ENCODE data around the gene STK4. TPM values are rescaled to one million over a fixed set of nuclear protein-coding genes. Genes with fewer than 3 reads are reported as not detected.

STK4 gene
- total RNA-seq, 1 experiment from 2014 or later: 49.2 TPM

DNA sequence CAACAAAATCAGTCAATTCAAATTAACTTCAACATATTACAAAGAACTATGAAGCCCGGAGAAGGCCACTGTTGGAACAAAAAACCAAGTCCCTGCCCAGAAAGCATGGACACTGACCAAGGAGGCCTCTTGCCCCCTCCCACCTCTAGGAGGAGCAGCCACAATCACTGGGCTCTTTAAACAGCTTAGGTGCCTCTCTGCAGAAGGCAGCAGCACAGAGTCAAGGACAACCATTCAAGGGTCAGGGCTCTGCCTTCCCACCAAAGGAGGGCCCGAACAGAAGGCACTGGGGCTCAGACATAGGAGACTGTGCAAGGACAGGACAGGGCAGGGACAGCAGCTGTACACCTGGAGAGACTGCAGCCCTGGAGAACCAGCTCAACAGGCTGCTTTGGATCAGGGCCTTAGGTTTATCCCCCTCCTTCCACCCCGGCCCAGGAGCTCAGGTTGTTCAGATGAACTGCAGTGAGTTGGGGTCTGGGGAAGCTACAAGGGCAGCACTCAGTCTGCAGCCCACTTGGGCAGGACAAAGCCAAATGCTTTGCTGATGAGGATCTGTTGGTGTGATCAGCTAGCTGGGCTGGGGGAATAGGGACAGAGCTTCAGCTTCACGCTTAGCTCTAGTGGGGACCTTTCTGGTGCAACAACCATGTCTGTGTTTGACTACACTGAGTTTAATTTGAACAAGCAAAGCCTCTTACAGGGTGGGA, 23.9 kb upstream of the STK4 start:
- H3K36me3 ChIP-seq: peaks cover 59% of the 10 kb centered on the region
- no peak overlapping the region for H3K4me3 ChIP-seq
- no peaks in the 10 kb centered on the region for H3K9me3 ChIP-seq (replicated peaks)
- H3K27ac ChIP-seq: no peak overlapping the region
- H3K27me3 ChIP-seq: no peaks in the 10 kb centered on the region
- DNase-seq: no peak
- H3K4me1 ChIP-seq: no peaks in the 10 kb centered on the region

DNA sequence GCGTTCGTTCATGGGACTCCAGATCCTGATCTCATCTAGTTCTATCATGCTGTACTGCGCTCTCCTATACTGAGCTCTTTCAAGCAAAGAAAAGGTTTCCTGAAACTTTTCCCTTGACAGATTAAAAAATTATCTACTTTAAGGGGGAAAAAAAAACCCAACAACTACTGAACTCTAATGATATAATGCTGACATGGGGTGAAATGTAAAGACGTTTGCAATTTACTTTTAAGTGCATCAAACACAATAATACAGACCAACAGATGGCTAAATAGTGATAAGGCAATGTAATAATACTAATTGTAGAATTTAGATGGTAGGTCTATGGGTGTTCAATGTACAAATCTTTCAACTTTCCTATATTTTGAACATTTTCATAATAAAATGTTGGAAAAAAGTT, 22.5 kb upstream of the STK4 start:
- Histone ChIP-seq H3K36me3 (peaks cover 73% of the 10 kb centered on the region), H3K4me3 (no peak overlapping the region), H3K27me3 (no peaks in the 10 kb centered on the region), H3K9me3 (replicated peaks) (no peaks in the 10 kb centered on the region), H3K4me1 (no peaks in the 10 kb centered on the region), H3K27ac (no peak overlapping the region)
- no peak for DNase-seq

GRCh38 chr20:44945261-44945660, 21.1 kb upstream of the STK4 start:
- Histone ChIP-seq H3K27me3 (no peaks in the 10 kb centered on the region), H3K4me3 (no peak overlapping the region), H3K27ac (no peak overlapping the region), H3K36me3 (peaks cover 85% of the 10 kb centered on the region), H3K9me3 (replicated peaks) (no peaks in the 10 kb centered on the region), H3K4me1 (no peaks in the 10 kb centered on the region)
- no peak for DNase-seq

DNA sequence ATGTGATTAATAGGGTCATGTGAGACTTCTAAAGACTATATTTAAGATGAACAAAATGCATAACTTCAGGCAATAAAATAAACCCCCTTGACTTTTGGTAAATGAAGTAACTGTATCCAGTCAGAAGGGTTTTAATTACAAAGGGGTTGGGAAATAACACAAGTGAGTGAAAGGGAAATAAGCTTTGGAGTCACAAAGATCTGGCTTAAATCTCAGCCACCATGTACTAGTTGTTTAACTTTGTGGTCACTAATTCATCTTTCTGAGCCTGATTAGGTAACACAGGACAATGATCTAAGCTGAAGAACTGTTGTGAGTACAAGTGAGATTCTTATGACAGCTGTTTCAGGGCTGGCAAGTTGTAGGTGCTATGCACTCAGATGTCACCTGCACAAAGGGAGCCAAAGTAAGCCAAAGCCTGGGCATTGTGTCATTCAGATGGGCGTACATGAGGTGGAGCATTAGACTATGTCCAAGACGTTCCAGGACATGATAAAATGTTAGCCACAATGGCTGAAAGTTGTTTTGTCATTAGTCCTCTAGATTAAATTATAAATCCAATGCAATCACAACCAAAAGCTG, 19.9 kb upstream of the STK4 start:
- Histone ChIP-seq H3K27ac (no peak overlapping the region), H3K9me3 (replicated peaks) (no peaks in the 10 kb centered on the region), H3K4me1 (no peaks in the 10 kb centered on the region), H3K27me3 (no peaks in the 10 kb centered on the region), H3K36me3 (peaks cover 86% of the 10 kb centered on the region), H3K4me3 (no peak overlapping the region)
- DNase-seq: no peak

GRCh38 chr20:44948107-44948506, 18.2 kb upstream of the STK4 start:
- no peak overlapping the region for H3K4me3 ChIP-seq
- H3K9me3 ChIP-seq (replicated peaks): no peaks in the 10 kb centered on the region
- no peaks in the 10 kb centered on the region for H3K4me1 ChIP-seq
- H3K27me3 ChIP-seq: no peaks in the 10 kb centered on the region
- H3K36me3 ChIP-seq: peaks cover 88% of the 10 kb centered on the region
- DNase-seq: no peak
- no peak overlapping the region for H3K27ac ChIP-seq

GRCh38 chr20:44948513-44948912, 17.8 kb upstream of the STK4 start:
- no peak for DNase-seq
- H3K9me3 ChIP-seq (replicated peaks): no peaks in the 10 kb centered on the region
- peaks cover 89% of the 10 kb centered on the region for H3K36me3 ChIP-seq
- H3K4me3 ChIP-seq: no peak overlapping the region
- H3K4me1 ChIP-seq: no peaks in the 10 kb centered on the region
- no peaks in the 10 kb centered on the region for H3K27me3 ChIP-seq
- no peak overlapping the region for H3K27ac ChIP-seq

DNA sequence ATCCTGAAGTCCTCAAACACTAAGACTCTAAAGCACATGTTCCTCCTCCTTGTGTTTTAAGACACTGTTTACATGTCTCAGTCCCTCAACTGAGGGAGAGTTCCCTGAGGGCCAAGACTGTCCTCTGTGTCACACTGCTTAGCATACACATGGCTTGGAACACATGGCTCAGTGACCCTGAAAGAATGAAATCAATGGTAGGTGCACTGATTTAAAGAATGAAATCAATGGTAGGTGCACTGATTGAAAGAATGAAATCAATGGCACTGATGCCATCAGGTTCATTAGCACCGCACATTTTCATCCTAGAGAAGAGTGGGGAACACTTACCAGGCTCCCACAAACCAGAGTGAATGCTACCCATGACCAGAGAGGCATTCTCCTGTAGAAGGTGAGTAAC, 15.9 kb upstream of the STK4 start:
- H3K4me3 ChIP-seq: no peak overlapping the region
- DNase-seq: no peak
- H3K36me3 ChIP-seq: peaks cover 93% of the 10 kb centered on the region
- H3K27me3 ChIP-seq: no peaks in the 10 kb centered on the region
- H3K4me1 ChIP-seq: no peaks in the 10 kb centered on the region
- no peaks in the 10 kb centered on the region for H3K9me3 ChIP-seq (replicated peaks)
- H3K27ac ChIP-seq: no peak overlapping the region

DNA sequence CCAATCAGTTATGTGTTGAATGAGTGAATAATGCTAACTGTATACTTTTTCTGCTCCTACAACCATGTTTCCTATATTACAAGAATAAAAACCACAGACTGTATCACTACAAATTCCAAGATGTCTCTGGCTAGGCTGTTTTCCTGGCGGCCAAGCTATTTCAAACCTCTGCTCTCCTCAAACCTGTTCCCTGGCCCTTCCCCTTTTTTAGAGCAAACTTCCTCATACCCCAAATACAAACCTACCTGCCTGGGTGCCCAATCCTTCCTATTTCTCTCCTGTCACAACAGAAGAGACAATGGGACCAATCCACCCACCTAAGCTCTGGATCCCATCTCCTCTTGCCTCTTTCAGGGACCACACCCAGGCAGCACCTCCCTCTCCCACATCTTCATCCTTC, 13.6 kb upstream of the STK4 start:
- H3K4me1 ChIP-seq: no peaks in the 10 kb centered on the region
- DNase-seq: no peak
- H3K9me3 ChIP-seq (replicated peaks): no peaks in the 10 kb centered on the region
- peaks cover 83% of the 10 kb centered on the region for H3K36me3 ChIP-seq
- no peaks in the 10 kb centered on the region for H3K27me3 ChIP-seq
- H3K4me3 ChIP-seq: no peak overlapping the region
- H3K27ac ChIP-seq: no peak overlapping the region

DNA sequence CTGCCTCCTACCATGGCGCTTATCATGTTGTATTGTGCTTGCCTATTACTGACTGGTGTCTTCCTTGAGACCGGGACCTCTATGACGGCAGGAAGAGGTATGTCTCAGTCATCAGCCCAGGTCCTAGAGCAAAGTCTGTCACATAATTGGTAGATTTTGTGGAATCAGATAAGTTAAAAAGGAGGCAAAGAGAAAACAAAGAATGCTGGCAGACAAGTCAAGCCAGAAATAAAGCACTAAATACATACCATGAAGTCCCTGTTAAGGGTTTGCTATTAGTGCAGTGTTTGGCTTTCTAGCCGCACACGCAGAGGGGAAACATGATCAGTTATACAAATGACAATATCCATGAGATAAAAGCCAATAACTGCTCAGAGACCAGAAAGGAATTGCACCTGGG, 12.1 kb upstream of the STK4 start:
- H3K27ac ChIP-seq: no peak overlapping the region
- no peak overlapping the region for H3K4me3 ChIP-seq
- H3K9me3 ChIP-seq (replicated peaks): no peaks in the 10 kb centered on the region
- H3K36me3 ChIP-seq: peaks cover 76% of the 10 kb centered on the region
- H3K4me1 ChIP-seq: no peaks in the 10 kb centered on the region
- no peaks in the 10 kb centered on the region for H3K27me3 ChIP-seq
- no peak for DNase-seq

DNA sequence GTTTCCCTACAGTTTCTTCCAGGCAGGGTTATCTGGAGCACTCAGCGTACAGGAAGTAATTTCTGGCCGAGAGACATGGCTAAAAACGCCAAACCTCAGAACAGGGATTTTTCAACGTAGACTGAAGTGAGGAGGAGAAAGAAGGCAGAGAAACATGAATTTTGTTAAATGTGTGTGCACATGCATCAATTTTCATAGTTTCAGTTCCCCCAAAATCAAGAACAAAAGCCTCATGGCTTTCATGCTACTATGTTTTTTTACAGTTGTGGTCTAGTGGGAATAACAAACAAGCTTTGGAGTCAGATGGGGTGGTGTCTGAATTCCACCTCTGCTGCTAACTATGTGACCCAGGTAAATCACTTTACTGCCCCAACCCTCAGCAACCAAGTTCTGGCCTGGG, 11.0 kb upstream of the STK4 start:
- no peak for DNase-seq
- Histone ChIP-seq H3K27me3 (no peaks in the 10 kb centered on the region), H3K4me1 (no peaks in the 10 kb centered on the region), H3K4me3 (no peak overlapping the region), H3K27ac (no peak overlapping the region), H3K9me3 (replicated peaks) (no peaks in the 10 kb centered on the region), H3K36me3 (peaks cover 68% of the 10 kb centered on the region)

DNA sequence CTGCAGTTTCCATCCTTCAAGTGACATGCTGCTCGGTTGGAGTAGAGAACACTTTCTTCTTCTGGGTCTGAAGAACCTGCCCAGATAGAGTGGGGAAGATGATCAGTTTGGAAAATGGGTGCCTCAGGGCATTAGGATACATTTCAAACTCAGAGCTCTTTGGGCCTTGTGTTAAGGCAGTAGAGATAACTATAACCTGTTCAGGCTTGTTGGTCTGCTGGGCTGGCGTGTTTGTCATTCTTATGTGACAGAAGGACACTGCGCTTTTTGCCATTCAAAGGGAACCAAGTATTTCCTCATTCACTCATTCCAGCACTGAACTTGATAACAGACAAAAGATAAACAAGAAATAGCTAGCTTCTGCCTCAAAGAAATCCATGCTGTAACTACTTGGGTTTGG, 9.9 kb upstream of the STK4 start:
- Histone ChIP-seq H3K9me3 (replicated peaks) (no peaks in the 10 kb centered on the region), H3K27me3 (no peaks in the 10 kb centered on the region), H3K27ac (no peak overlapping the region), H3K36me3 (peaks cover 60% of the 10 kb centered on the region), H3K4me1 (peaks cover 6% of the 10 kb centered on the region), H3K4me3 (no peak overlapping the region)
- DNase-seq: no peak

GRCh38 chr20:44958276-44958675, 8.0 kb upstream of the STK4 start:
- H3K27ac ChIP-seq: no peak overlapping the region
- H3K4me3 ChIP-seq: no peak overlapping the region
- H3K9me3 ChIP-seq (replicated peaks): no peaks in the 10 kb centered on the region
- peaks cover 41% of the 10 kb centered on the region for H3K36me3 ChIP-seq
- DNase-seq: no peak
- H3K4me1 ChIP-seq: peaks cover 6% of the 10 kb centered on the region
- no peaks in the 10 kb centered on the region for H3K27me3 ChIP-seq

DNA sequence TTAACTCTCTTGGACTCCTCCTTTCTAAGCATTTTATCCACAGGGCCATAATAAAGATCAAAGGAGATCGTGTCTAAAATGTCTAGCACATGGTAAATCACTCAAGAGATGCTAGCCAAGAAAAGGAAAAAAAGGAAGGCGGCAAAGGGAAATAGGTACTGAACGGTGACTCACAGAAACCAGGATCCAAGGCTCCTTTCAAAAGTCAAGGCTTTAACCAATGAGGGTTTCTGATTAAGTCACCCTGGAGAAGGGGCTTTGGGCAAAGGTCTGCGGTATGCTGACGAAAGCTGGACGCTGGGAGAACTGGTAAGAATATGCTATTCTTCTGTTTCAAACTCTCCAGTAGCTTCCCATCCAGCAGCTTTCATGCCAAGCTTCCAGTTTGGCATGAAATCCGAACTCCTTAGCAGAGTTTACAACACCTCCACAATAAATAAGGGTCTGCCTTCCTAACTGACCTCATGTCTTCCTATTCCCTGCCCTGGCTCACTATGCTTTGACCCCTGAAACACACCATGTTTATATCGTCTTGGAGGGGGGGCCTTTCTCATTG, 7.2 kb upstream of the STK4 start:
- H3K4me3 ChIP-seq: peak overlapping the region; percentile 81
- no peaks in the 10 kb centered on the region for H3K27me3 ChIP-seq
- peak in 1 of 2 experiments; percentile 19 for DNase-seq
- H3K9me3 ChIP-seq (replicated peaks): no peaks in the 10 kb centered on the region
- H3K36me3 ChIP-seq: peaks cover 32% of the 10 kb centered on the region
- peaks cover 6% of the 10 kb centered on the region for H3K4me1 ChIP-seq
- H3K27ac ChIP-seq: no peak overlapping the region

GRCh38 chr20:44959638-44960102, 6.6 kb upstream of the STK4 start:
- H3K36me3 ChIP-seq: peaks cover 27% of the 10 kb centered on the region
- peaks cover 6% of the 10 kb centered on the region for H3K4me1 ChIP-seq
- peak overlapping the region; percentile 13; the same call in 1 of the 2 replicates for H3K27ac ChIP-seq
- no peaks in the 10 kb centered on the region for H3K9me3 ChIP-seq (replicated peaks)
- DNase-seq: peak; percentile 23 to 49
- H3K4me3 ChIP-seq: peak overlapping the region; percentile 81
- no peaks in the 10 kb centered on the region for H3K27me3 ChIP-seq

DNA sequence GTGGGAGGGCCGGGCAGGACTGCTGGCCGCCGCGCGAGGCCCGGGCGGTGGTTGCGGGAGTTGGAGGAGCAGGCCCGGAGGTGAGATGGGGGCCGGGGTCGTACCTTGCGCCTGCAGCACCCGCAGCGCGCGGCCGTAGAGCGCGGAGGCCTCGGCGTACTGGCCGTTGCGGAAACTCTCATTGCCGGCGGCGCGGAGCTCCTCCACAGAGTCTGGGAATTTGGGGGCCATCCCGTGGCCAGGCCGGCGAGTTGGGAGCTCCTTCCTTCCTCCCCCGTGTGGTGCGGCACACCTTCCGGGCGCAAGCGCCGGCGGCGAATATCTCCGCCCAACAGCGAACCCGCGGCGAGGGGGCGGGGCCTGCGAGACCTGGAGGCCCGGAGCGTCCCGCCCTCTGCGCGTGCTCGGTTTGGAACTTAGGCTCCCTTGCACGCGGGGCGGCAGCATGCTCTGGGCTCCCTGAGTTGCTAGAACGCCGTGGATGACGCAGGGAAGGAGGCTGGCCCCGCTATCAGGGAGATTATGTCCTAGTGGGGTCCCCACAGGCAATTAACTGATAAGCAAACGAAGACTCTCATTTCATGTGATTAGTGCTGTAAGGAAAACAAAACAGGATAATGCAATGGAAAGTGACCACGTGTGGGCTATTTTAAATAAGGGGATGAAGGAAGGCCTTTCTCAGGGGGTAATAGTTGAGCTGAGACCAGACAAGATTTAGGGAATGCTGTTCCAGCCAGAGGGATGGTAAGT, 6.0 kb upstream of the STK4 start, which contains the start of gene TOMM34:
Gene TOMM34 (minus strand): TSS at position 295 of the 750 bp plus-strand sequence. CDS start 64 bp downstream, at position 231.
- peak; percentile 96 to 98 for DNase-seq
- peak within 1 kb of the TSS; percentile 81 for H3K4me3 ChIP-seq
- peak within 1 kb of the TSS; percentile 13; the same call in 1 of the 2 replicates for H3K27ac ChIP-seq
- H3K36me3 ChIP-seq: peaks cover 21% of the 10 kb centered on the region
- no peaks in the 10 kb centered on the region for H3K27me3 ChIP-seq
- no peaks in the 10 kb centered on the region for H3K9me3 ChIP-seq (replicated peaks)
- peaks cover 6% of the 10 kb centered on the region for H3K4me1 ChIP-seq

All from SJCRH30 (cell line).